ENCODE measurements around the gene TRAPPC3. TPM values are rescaled to one million over a fixed set of nuclear protein-coding genes. Genes with fewer than 3 reads are reported as not detected.

TRAPPC3 gene
- total and polyA plus RNA-seq, 7 donors: 75.1 to 177 (median 108) TPM

- DNase-seq: no peak
- H3K9me3 ChIP-seq: no peaks in the 10 kb centered on the region
- no peaks in the 10 kb centered on the region for H3K27me3 ChIP-seq
- intact Hi-C loops (cut with DNase I): no loop called here
- H3K4me3 ChIP-seq: no peak overlapping the region
- H3K27ac ChIP-seq: peak overlapping the region in 1 of 4 donors; percentile 31
- TF ChIP-seq CTCF (IDR thresholded peaks at IDR 0.05) (no peak), POLR2A (IDR thresholded peaks at IDR 0.05) (no peak), EP300 (IDR thresholded peaks at IDR 0.05) (no peak), POLR2AphosphoS5 (IDR thresholded peaks at IDR 0.05) (no peak)
- WGBS, 2 donors: 86 to 94% methylated on average over 9 of the region's 9 CpGs
- H3K4me1 ChIP-seq: peaks cover 0 to 12% (median 5%) of the 10 kb centered on the region in 4 donors
- H3K36me3 ChIP-seq: no peaks in the 10 kb centered on the region
Observed at GRCh38 chr1:36107394-36107793, 41.9 kb downstream of the TRAPPC3 start.

- no peaks in the 10 kb centered on the region for H3K27me3 ChIP-seq
- peaks cover 0 to 12% (median 5%) of the 10 kb centered on the region in 4 donors for H3K4me1 ChIP-seq
- H3K9me3 ChIP-seq: no peaks in the 10 kb centered on the region
- no peak for DNase-seq
- H3K4me3 ChIP-seq: no peak overlapping the region
- TF ChIP-seq CTCF (IDR thresholded peaks at IDR 0.05): no peak
- TF ChIP-seq POLR2A (IDR thresholded peaks at IDR 0.05): no peak
- TF ChIP-seq POLR2AphosphoS5 (IDR thresholded peaks at IDR 0.05): no peak
- no peak for TF ChIP-seq EP300 (IDR thresholded peaks at IDR 0.05)
- no peaks in the 10 kb centered on the region for H3K36me3 ChIP-seq
- intact Hi-C loops (cut with DNase I): no loop called here
- WGBS, 2 donors: 43 to 46% methylated on average over 5 of the region's 5 CpGs
- peak overlapping the region in 1 of 4 donors; percentile 51 for H3K27ac ChIP-seq
Observed at GRCh38 chr1:36106269-36106668, 43.0 kb downstream of the TRAPPC3 start.

- peaks cover 0 to under 1% (median 0%) of the 10 kb centered on the region in 4 donors for H3K36me3 ChIP-seq
- H3K27ac ChIP-seq: no peak overlapping the region
- WGBS, 2 donors: 97 to 99% methylated on average over 5 of the region's 5 CpGs
- H3K4me1 ChIP-seq: peaks cover 0 to 15% (median 10%) of the 10 kb centered on the region in 4 donors
- TF ChIP-seq POLR2AphosphoS5 (IDR thresholded peaks at IDR 0.05) (no peak), EP300 (IDR thresholded peaks at IDR 0.05) (no peak), POLR2A (IDR thresholded peaks at IDR 0.05) (no peak), CTCF (IDR thresholded peaks at IDR 0.05) (no peak)
- H3K9me3 ChIP-seq: no peaks in the 10 kb centered on the region
- DNase-seq: no peak
- H3K4me3 ChIP-seq: no peak overlapping the region
- H3K27me3 ChIP-seq: no peaks in the 10 kb centered on the region
- intact Hi-C loops (cut with DNase I): no loop called here
Observed at GRCh38 chr1:36101546-36101945, 47.7 kb downstream of the TRAPPC3 start.

- peaks cover 0 to 12% (median 0%) of the 10 kb centered on the region in 4 donors for H3K36me3 ChIP-seq
- TF ChIP-seq CTCF (IDR thresholded peaks at IDR 0.05) (no peak), POLR2AphosphoS5 (IDR thresholded peaks at IDR 0.05) (no peak), POLR2A (IDR thresholded peaks at IDR 0.05) (no peak), EP300 (IDR thresholded peaks at IDR 0.05) (no peak)
- no peaks in the 10 kb centered on the region for H3K9me3 ChIP-seq
- 73 to 80% methylated on average over 6 of the region's 6 CpGs for WGBS, 2 donors
- no peaks in the 10 kb centered on the region for H3K27me3 ChIP-seq
- intact Hi-C loops (cut with DNase I): no loop called here
- H3K27ac ChIP-seq: no peak overlapping the region
- peaks cover 0 to 9% (median 7%) of the 10 kb centered on the region in 4 donors for H3K4me1 ChIP-seq
- H3K4me3 ChIP-seq: no peak overlapping the region
- DNase-seq: no peak
Observed at GRCh38 chr1:36100376-36100775, 48.9 kb downstream of the TRAPPC3 start.
